ENCODE results near the gene ZRANB1. TPM values are rescaled to one million over a fixed set of nuclear protein-coding genes. Genes with fewer than 3 reads are reported as not detected.
A peak's percentile ranks its signal among the peaks of the same experiment; 100 is the strongest.

The ZRANB1 gene
- total RNA-seq, 2 experiments from 2014 or later: 9.5 to 10.1 TPM

DNA sequence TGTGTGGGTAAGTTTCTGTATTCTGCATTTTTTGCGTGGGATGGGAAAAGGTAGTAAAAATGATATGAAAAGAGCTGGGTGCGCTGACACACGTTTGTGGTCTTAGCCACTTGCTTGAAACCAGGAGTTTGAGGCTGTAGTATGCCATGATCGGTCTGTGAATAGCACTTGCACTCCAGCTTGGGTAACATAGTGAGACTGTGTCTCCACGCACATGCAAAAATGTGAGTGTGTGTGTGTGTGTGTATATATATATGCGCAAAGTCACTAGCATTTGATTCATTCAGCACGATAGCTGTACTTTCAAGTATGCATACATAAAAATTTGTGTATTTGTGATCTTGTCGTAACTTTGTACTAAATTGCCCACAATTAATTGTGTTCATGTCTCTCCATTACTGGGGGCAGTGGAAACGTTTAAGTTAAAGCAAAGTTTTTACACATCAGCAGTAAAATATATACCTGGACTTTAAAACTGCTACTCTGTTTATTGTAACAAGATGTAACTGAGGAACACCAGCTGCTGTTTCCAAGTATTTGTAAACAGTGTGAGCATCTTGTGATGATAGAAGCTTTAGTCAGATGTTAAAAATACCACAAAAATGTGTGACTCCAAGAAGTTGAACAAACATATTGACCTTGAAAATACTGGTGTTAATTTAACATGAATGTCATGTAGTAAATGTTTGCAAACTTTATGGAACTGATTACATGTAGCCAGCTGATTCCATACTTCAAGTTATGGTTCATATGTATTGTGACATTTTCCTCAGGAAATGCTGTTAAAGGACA lies 1.6 kb downstream of the ZRANB1 start:
- H3K4me1 Mint-ChIP-seq (ENCODE audit: low read depth): peaks cover 64% of the 10 kb centered on the region
- peak overlapping the region; percentile 18 for H3K27ac Mint-ChIP-seq
- DNase-seq (peak; percentile 6), ATAC-seq (no peak)
- ChIA-PET POLR2A (interaction anchor here (1.1 kb wide), 1 partner anchor 44 kb away, joined by 3 read pairs; no protein-coding TSS in a partner anchor), CTCF (interaction anchor here (0.9 kb wide), 1 partner anchor 32 kb away, joined by 3 read pairs; no protein-coding TSS in a partner anchor)
- H3K36me3 Mint-ChIP-seq (ENCODE audit: low read depth): peaks cover 27% of the 10 kb centered on the region
- intact Hi-C loops (cut with micrococcal nuclease): no loop called here
- no peak overlapping the region for H3K4me3 Mint-ChIP-seq
- no peaks in the 10 kb centered on the region for H3K9me3 Mint-ChIP-seq
- TF ChIP-seq CTCF (IDR thresholded peaks at IDR 0.05): no peak
- no peaks in the 10 kb centered on the region for H3K27me3 Mint-ChIP-seq

DNA sequence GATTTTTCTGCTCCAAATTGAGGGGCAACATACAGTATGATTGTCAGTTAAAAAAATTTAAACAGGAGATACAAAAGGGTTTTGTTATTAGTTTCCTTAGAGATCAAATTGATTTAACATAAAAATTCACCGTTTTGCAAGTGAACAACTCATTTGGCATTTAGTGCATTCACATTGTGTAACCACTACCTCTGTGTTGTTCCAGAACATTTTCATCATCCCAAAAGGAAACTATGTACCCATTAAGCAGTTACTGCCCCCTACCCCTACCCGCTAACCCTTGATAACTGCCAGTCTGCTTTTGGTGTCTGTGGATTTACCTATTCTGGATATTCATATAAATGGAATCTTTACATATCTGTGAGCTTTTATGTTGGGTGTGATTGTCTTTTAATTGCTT lies 3.1 kb downstream of the ZRANB1 start:
- H3K4me1 Mint-ChIP-seq (ENCODE audit: low read depth): peaks cover 61% of the 10 kb centered on the region
- H3K27me3 Mint-ChIP-seq: no peaks in the 10 kb centered on the region
- H3K9me3 Mint-ChIP-seq: no peaks in the 10 kb centered on the region
- H3K36me3 Mint-ChIP-seq (ENCODE audit: low read depth): peaks cover 31% of the 10 kb centered on the region
- intact Hi-C loops (cut with micrococcal nuclease): no loop called here
- H3K27ac Mint-ChIP-seq: no peak overlapping the region
- ChIA-PET POLR2A (no interaction called here), CTCF (no interaction called here)
- no peak for DNase-seq
- TF ChIP-seq CTCF (IDR thresholded peaks at IDR 0.05): no peak
- no peak overlapping the region for H3K4me3 Mint-ChIP-seq
- ATAC-seq: no peak

DNA sequence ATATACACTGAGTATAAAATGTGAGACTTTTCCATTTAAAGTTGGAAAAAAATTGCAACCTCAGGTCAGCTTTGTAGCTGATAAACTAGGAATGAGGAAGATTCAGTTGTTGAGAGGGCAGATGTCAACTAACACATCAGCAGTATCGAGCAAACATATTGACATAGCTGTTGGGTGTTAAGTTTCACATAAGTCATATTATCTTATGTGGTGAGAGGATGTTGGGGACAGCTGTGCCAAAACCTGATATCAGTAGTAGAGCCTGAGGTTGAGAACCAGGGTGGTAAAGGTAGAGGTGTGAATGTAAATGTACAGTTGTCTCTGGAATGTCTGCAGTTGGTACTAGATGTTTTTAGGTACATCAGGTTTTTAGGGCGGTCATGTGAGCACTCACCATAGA lies 5.0 kb downstream of the ZRANB1 start:
- peak; percentile 79 for ATAC-seq
- Mint-ChIP-seq H3K36me3 (ENCODE audit: low read depth) (peaks cover 30% of the 10 kb centered on the region), H3K4me1 (ENCODE audit: low read depth) (peaks cover 53% of the 10 kb centered on the region), H3K27ac (peak overlapping the region; percentile 7), H3K4me3 (no peak overlapping the region), H3K27me3 (no peaks in the 10 kb centered on the region), H3K9me3 (no peaks in the 10 kb centered on the region)
- TF ChIP-seq CTCF (IDR thresholded peaks at IDR 0.05): no peak
- CTCF ChIA-PET: interaction anchor here (1.2 kb wide), 1 partner anchor 13 kb away, joined by 5 read pairs; no protein-coding TSS in a partner anchor
- POLR2A ChIA-PET: no interaction called here
- DNase-seq: no peak
- intact Hi-C loops (cut with micrococcal nuclease): no loop called here

DNA sequence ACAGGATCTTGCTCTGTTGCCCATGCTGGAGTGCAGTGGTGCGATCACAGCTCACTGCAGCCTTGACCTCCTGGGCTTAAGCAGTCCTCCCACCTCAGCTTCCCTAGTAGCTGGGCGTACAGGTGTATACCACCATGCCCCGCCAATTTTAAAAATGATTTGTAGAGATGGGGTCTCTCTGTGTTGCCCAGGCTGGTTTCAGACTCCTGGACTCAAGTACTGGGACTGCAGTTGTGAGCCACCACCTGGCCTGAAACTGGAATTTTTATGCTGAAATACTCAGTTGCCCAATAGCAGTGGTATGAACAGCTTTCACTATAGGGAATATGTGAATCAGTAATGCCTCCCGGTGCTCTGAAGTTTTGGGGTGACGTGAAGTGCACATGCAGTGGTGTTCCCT lies 7.6 kb downstream of the ZRANB1 start:
- TF ChIP-seq CTCF (IDR thresholded peaks at IDR 0.05): no peak
- intact Hi-C loops (cut with micrococcal nuclease): no loop called here
- DNase-seq: no peak
- CTCF ChIA-PET: interaction anchor here (1.4 kb wide), 1 partner anchor 43 kb away, joined by 3 read pairs; no protein-coding TSS in a partner anchor
- Mint-ChIP-seq H3K36me3 (ENCODE audit: low read depth) (peaks cover 27% of the 10 kb centered on the region), H3K27me3 (no peaks in the 10 kb centered on the region), H3K4me3 (no peak overlapping the region), H3K9me3 (no peaks in the 10 kb centered on the region), H3K27ac (no peak overlapping the region), H3K4me1 (ENCODE audit: low read depth) (peaks cover 43% of the 10 kb centered on the region)
- ATAC-seq: no peak
- POLR2A ChIA-PET: no interaction called here

DNA sequence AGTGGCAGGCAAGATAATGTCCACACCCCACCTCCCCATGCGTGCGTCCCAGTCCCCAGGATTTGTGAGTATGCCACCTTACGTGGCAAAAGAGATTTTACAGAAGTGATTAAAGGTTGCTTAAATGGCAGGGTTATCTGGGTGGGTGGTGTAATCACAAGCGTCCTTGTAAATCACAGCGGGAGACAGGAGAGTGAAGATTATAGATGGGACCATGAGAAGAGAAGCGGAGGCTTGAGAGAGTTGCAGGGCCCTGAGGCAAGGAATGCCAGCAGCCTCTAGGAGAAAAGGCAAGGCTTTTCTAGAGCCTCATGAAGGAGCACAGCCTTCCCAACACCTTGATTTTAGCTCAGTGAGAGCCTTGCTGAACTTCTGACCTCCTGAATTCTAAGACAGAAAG lies 10.2 kb downstream of the ZRANB1 start:
- ChIA-PET CTCF (interaction anchor here (1.1 kb wide), 1 partner anchor 9 kb away, joined by 3 read pairs; no protein-coding TSS in a partner anchor), POLR2A (no interaction called here)
- H3K4me3 Mint-ChIP-seq: no peak overlapping the region
- no peaks in the 10 kb centered on the region for H3K27me3 Mint-ChIP-seq
- DNase-seq (no peak), ATAC-seq (no peak)
- no peak for TF ChIP-seq CTCF (IDR thresholded peaks at IDR 0.05)
- peaks cover 19% of the 10 kb centered on the region for H3K36me3 Mint-ChIP-seq (ENCODE audit: low read depth)
- peaks cover 40% of the 10 kb centered on the region for H3K4me1 Mint-ChIP-seq (ENCODE audit: low read depth)
- no peak overlapping the region for H3K27ac Mint-ChIP-seq
- H3K9me3 Mint-ChIP-seq: no peaks in the 10 kb centered on the region
- intact Hi-C loops (cut with micrococcal nuclease): no loop called here
